WTC11 (cell line): ENCODE results near the gene SAMD1. TPM values are rescaled to one million over a fixed set of nuclear protein-coding genes. Genes with fewer than 3 reads are reported as not detected.

Experiments used
- ATAC-seq: fragments of 200-7000 bp; cut with Tn5 transposase; 2 replicates; pipeline ENCODE4 v1.10.0; 2021; ENCODE audit warnings: mild to moderate bottlenecking, moderate library complexity
- CTCF ChIA-PET: fragments of 300-600 bp; sonication (Branson Sonifier 250); formaldehyde crosslinking; loops from one replicate; lab custom pipeline; 2021; ENCODE audit warnings: antibody characterized with exemption; lab: Charles Lee
- POLR2A ChIA-PET: fragments of 350-600 bp; sonication (Branson Sonifier 250); formaldehyde crosslinking; loops from one replicate; lab custom pipeline; 2021; ENCODE audit warnings: antibody characterized with exemption; lab: Charles Lee
- DNase-seq: peaks from one replicate; pipeline ENCODE4 v3.0.0; 2021; ENCODE audit warnings: low spot score
- H3K27ac Mint-ChIP-seq: 2 replicates; pipeline ENCODE4 v1.8.0; 2021; ENCODE audit warnings: mixed read lengths
- H3K27me3 Mint-ChIP-seq: 2 replicates; pipeline ENCODE4 v1.8.0; 2021; ENCODE audit warnings: low read depth, mild to moderate bottlenecking, moderate library complexity, mixed read lengths
- H3K36me3 Mint-ChIP-seq: 2 replicates; pipeline ENCODE4 v1.8.0; 2021; ENCODE audit warnings: mixed read lengths
- H3K4me1 Mint-ChIP-seq: 2 replicates; pipeline ENCODE4 v1.8.0; 2022; ENCODE audit warnings: mixed read lengths
- H3K4me3 Mint-ChIP-seq: 2 replicates; pipeline ENCODE4 v1.8.0; 2021; ENCODE audit warnings: mild to moderate bottlenecking, moderate library complexity, mixed read lengths
- H3K9me3 Mint-ChIP-seq: 2 replicates; pipeline ENCODE4 v1.8.0; 2021; ENCODE audit warnings: mixed read lengths
- ATF1 ChIP-seq: sonication (generic); formaldehyde crosslinking; IDR thresholded peaks from 2 replicates; pipeline ENCODE4 v1.8.1; 2023; ENCODE audit warnings: mild to moderate bottlenecking, moderate library complexity, missing genetic modification reagents
- ATF6 ChIP-seq: sonication (generic); formaldehyde crosslinking; IDR thresholded peaks from 2 replicates; pipeline ENCODE4 v1.8.1; 2023; ENCODE audit warnings: mild to moderate bottlenecking, missing genetic modification reagents
- CREB1 ChIP-seq: sonication (generic); formaldehyde crosslinking; IDR thresholded peaks from 2 replicates; pipeline ENCODE4 v1.8.0; 2023; ENCODE audit warnings: mild to moderate bottlenecking, missing genetic modification reagents
- CTCF ChIP-seq: fragments of 200-600 bp; IDR thresholded peaks from 2 replicates; pipeline ENCODE4 v1.8.0; 2022; ENCODE audit warnings: antibody characterized with exemption
- ETV6 ChIP-seq: sonication (generic); formaldehyde crosslinking; IDR thresholded peaks from 2 replicates; pipeline ENCODE4 v1.8.1; 2022; ENCODE audit warnings: mild to moderate bottlenecking, missing genetic modification reagents
- FOXJ3 ChIP-seq: sonication (generic); formaldehyde crosslinking; IDR thresholded peaks from 2 replicates; pipeline ENCODE4 v1.9.0; 2021; ENCODE audit warnings: missing genetic modification reagents, mild to moderate bottlenecking, borderline replicate concordance
- JUN ChIP-seq: sonication (generic); formaldehyde crosslinking; IDR thresholded peaks from 2 replicates; pipeline ENCODE4 v1.8.0; 2023; ENCODE audit warnings: mild to moderate bottlenecking, missing genetic modification reagents
- KAT7 ChIP-seq: sonication (generic); formaldehyde crosslinking; IDR thresholded peaks from 2 replicates; pipeline ENCODE4 v1.8.1; 2023; ENCODE audit warnings: missing genetic modification reagents, mild to moderate bottlenecking, borderline replicate concordance
- MXD4 ChIP-seq: fragments of 250-450 bp; sonication (Bioruptor Pico); IDR thresholded peaks from 2 replicates; pipeline ENCODE4 v1.8.0; 2021; ENCODE audit warnings: mild to moderate bottlenecking, moderate library complexity, borderline replicate concordance
- TCF7 ChIP-seq: sonication (generic); formaldehyde crosslinking; IDR thresholded peaks from 2 replicates; pipeline ENCODE4 v1.8.0; 2022; ENCODE audit warnings: mild to moderate bottlenecking, low read depth, missing genetic modification reagents, moderate library complexity
- TEAD4 ChIP-seq: sonication (generic); formaldehyde crosslinking; IDR thresholded peaks from 2 replicates; pipeline ENCODE4 v1.8.0; 2022; ENCODE audit warnings: mild to moderate bottlenecking, missing genetic modification reagents
- ZBTB43 ChIP-seq: sonication (generic); formaldehyde crosslinking; IDR thresholded peaks from 2 replicates; pipeline ENCODE4 v1.8.1; 2023; ENCODE audit warnings: mild to moderate bottlenecking, missing genetic modification reagents
- ZMAT4 ChIP-seq: fragments of 250-450 bp; sonication (Bioruptor Pico); IDR thresholded peaks from 2 replicates; pipeline ENCODE4 v1.9.0; 2021; ENCODE audit warnings: mild to moderate bottlenecking
- ZNF219 ChIP-seq: sonication (generic); formaldehyde crosslinking; IDR thresholded peaks from 2 replicates; pipeline ENCODE4 v1.8.0; 2023; ENCODE audit warnings: missing genetic modification reagents, mild to moderate bottlenecking, borderline replicate concordance
- ZNF232 ChIP-seq: sonication (generic); formaldehyde crosslinking; IDR thresholded peaks from 2 replicates; pipeline ENCODE4 v1.8.0; 2022; ENCODE audit warnings: mild to moderate bottlenecking, missing genetic modification reagents
- ZNF416 ChIP-seq: fragments of 250-450 bp; sonication (Bioruptor Pico); IDR thresholded peaks from 2 replicates; pipeline ENCODE4 v1.9.0; 2021; ENCODE audit warnings: mild to moderate bottlenecking, inconsistent platforms
- ZSCAN18 ChIP-seq: fragments of 250-450 bp; sonication (Bioruptor Pico); IDR thresholded peaks from 2 replicates; pipeline ENCODE4 v2.1.2; 2022; ENCODE audit warnings: mild to moderate bottlenecking, moderate library complexity
- total RNA-seq: library from RNA; stranded (reverse); gene quantifications from 3 replicates; pipeline ENCODE4 v1.2.3, GENCODE V29; 2021

SAMD1 gene
- total RNA-seq, 1 experiment from 2014 or later, result 116 TPM

GRCh38 chr19:14122924-14123323 is 32.4 kb upstream of the SAMD1 start:
- Mint-ChIP-seq H3K4me3 (no peak overlapping the region), H3K36me3 (peaks cover 30% of the 10 kb centered on the region), H3K4me1 (peaks cover 9% of the 10 kb centered on the region), H3K9me3 (no peaks in the 10 kb centered on the region), H3K27ac (no peak overlapping the region), H3K27me3 (peaks cover 3% of the 10 kb centered on the region; the same call in 1 of the 2 replicates)
- TF ChIP-seq ZBTB43 (CRISPR knock-in tag) (no peak), ZSCAN18 (CRISPR knock-in tag) (no peak), ATF1 (CRISPR knock-in tag) (no peak), JUN (no peak), KAT7 (CRISPR knock-in tag) (no peak), ZNF416 (CRISPR knock-in tag) (no peak), ZMAT4 (CRISPR knock-in tag) (no peak), MXD4 (CRISPR knock-in tag) (no peak), ZNF219 (no peak), ATF6 (CRISPR knock-in tag) (no peak), TEAD4 (CRISPR knock-in tag) (no peak), FOXJ3 (CRISPR knock-in tag) (no peak), CREB1 (CRISPR knock-in tag) (no peak), ZNF232 (no peak), CTCF (no peak)
- ATAC-seq (no peak), DNase-seq (no peak)
- CTCF ChIA-PET, result interaction anchor here (0.6 to 1.6 kb wide), 5 partner anchors 9 to 352 kb away, joined by 3 to 6 read pairs (median 3); partner anchors contain the start of genes C19orf67 and PTGER1
- POLR2A ChIA-PET, result interaction anchor here (0.7 kb wide), 1 partner anchor 268 kb away, joined by 3 read pairs; no protein-coding TSS in a partner anchor

GRCh38 chr19:14120497-14120780 is 29.9 kb upstream of the SAMD1 start:
- peaks cover 18% of the 10 kb centered on the region for H3K36me3 Mint-ChIP-seq
- 0 out of 2 replicates have a peak, but pooled peaks cover 7% of the 10 kb centered on the region for H3K27me3 Mint-ChIP-seq
- no peak overlapping the region for H3K27ac Mint-ChIP-seq
- CTCF ChIA-PET, result interaction anchor here (0.6 kb wide), 1 partner anchor 240 kb away, joined by 3 read pairs; no protein-coding TSS in a partner anchor
- POLR2A ChIA-PET, result no interaction called here
- no peak for TF ChIP-seq TCF7 (CRISPR knock-in tag)
- no peak for TF ChIP-seq ETV6 (CRISPR knock-in tag)
- peaks cover 20% of the 10 kb centered on the region for H3K4me1 Mint-ChIP-seq
- H3K9me3 Mint-ChIP-seq, result no peaks in the 10 kb centered on the region
- ATAC-seq (no peak), DNase-seq (no peak)
- H3K4me3 Mint-ChIP-seq, result no peak overlapping the region
